HG03378 (cell line): ENCODE data around the gene IGSF9.
"Not testable (repeated sequence)": the region's sequence is repeated elsewhere in the genome, so short reads cannot be mapped to it uniquely, and the experiment has no call there.

Source experiments
- ATAC-seq: cut with Tn5 transposase; IDR thresholded peaks from one replicate; pipeline ENCODE4 v1.9.1; 2021; ENCODE audit warnings: mild to moderate bottlenecking, moderate library complexity; ENCODE audit not compliant: unreplicated experiment

Gene IGSF9

GRCh38 chr1:159922511-159923202 lies 22.8 kb downstream of the IGSF9 start:
- ATAC-seq: peak; percentile 0

- no peak for ATAC-seq
Measured at GRCh38 chr1:159921700-159922504, 23.5 kb downstream of the IGSF9 start.

DNA sequence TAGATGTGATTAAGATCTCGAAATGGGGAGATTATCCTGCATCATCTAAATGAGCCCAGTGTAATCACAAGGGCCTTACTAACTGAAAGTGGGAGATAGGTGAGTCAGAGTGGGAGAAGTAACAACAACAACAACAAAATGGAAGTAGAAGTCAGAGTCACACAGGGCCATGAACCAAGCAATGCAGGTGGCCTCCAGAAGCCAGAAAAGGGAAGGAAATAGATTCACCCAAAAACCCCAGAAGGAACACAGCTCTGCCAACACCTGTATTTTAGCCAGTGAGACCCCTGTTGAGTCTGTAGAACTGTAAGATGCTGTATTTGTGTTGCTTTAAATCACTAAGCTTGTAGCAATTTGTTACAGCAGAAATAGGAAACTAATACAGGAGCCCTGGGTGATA lies 24.2 kb downstream of the IGSF9 start:
- ATAC-seq: peak; percentile 41

GRCh38 chr1:159920651-159921050 lies 24.8 kb downstream of the IGSF9 start:
- no peak for ATAC-seq

DNA sequence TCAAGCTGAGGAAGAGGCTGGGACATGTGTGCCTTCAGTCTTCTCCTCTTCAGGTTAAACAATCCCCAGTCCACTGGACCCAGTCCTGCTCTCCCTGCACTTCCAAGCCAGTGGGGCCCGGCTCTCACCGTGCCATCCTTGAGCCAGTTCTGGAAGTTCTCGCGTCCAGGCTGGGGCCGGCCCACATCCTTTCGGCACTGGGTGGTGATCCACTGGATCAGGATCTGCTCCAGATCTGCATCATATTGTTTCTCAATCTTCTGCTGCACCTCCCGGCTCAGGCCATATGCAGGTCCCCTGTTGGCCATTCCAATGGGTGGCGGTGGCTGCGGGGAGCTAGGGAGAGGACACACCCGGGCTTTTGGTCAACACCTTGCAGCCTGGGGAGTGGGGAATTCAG lies 25.2 kb downstream of the IGSF9 start:
- no peak for ATAC-seq

DNA sequence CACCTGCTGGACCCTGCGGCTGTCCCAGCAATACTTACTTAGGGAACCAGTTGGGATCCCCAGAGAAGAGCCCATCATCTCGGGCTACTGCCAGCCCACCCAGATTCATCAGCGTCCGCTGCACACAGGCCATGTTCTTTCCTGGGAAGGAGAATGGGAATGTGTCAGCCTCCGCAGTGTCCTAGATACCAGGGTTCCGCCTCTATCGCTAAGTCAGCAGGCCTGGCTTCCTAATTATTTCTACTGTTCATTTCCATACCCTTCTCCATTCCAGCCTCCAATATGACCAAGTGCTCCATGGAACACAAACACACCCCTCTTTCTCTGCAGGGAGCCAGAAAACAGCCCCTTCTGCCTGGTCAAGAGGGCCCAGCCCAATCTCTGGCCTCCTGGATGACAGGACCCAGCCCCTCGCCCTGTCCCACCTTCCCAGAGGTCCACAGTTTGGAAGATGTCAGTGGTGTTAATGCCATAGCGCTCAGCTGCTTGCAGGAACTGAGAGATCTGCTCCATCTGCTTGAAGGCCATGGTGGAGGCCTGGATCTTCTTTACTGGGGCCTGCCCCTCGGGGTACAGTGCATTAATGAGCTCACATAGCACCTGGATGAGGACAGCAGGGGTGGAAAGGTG lies 26.1 kb downstream of the IGSF9 start:
- no peak for ATAC-seq

- no peak for ATAC-seq
Measured at GRCh38 chr1:159918352-159919200, 26.8 kb downstream of the IGSF9 start.

- no peak for ATAC-seq
Measured at GRCh38 chr1:159917533-159918351, 27.7 kb downstream of the IGSF9 start.

- no peak for ATAC-seq
Measured at GRCh38 chr1:159916242-159917051, 29.0 kb downstream of the IGSF9 start.

- no peak for ATAC-seq
Measured at GRCh38 chr1:159915571-159916241, 29.7 kb downstream of the IGSF9 start.

DNA sequence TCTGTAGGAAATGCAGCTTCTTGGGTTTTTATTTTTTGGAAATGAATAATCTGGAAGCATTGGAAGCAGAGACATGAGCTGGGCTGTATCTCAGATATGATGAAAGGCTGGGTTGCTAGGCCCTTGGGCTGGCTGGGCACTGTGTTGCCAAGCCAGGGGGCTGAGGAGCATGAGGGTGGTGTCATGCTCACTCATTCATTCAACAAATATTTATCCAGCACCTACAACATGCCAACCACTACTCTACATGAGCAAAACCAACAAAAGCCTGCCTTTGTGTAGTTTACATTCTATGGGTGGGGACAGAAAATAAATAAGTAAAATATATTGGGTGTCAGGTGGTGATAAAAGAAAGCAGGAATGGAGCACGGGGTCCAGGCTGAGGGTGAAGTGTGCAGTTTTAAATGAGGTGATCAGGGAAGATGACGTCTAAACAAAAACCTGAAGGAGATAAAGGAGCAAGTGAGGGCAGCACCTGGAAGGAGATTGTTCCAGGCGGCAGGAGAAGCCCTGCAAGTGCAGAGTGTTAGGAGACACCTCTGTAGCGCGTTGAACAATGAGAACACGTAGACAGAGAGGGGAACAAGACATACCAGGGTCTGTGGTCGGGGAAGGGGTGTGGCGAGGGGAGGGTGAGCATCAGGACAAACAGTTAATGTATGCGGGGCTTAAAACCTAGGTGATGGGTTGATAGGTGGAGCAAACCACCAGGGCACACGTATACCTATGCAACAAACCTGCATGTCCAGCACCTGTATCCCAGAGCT lies 31.0 kb downstream of the IGSF9 start:
- ATAC-seq: no peak

DNA sequence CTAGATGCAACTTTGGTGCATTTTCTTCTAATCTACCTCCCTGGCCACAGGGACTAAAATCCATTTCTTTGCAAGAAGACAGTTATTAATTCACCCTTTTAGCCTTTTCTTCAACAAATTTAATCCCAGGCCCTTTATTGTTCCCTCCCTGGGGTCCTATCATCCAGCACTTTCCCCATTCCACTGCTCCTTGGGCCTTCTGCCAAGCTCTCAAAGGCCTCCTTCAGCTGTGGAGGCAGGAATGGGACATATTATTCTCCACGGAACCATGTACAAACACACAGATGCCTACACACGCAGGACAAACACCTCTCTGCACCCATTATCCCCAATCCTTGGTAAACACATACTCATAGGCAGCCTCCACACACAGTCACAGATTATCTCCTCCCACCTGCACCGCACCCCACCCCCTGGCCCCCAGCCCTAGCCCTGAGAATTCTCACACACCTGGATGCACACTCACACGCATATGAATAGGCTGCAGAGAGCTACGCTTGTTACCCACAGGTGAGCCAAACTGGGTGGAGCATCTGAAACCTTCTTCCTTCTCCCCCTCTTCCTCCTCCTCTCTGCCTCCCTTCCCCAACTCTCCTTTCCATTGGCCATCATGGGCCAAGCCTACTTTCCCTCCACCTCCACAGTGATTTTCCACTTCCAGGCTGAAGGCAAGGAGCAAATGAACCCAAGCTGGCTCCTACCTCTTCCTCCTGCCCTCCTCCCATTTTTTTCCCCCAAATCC lies 31.8 kb downstream of the IGSF9 start:
- no peak for ATAC-seq

GRCh38 chr1:159911326-159912070 lies 33.9 kb downstream of the IGSF9 start:
- ATAC-seq: no peak

- no peak for ATAC-seq
Measured at GRCh38 chr1:159908031-159908940, 37.1 kb downstream of the IGSF9 start.

- ATAC-seq: no peak
Measured at GRCh38 chr1:159906960-159907359, 38.5 kb downstream of the IGSF9 start.

DNA sequence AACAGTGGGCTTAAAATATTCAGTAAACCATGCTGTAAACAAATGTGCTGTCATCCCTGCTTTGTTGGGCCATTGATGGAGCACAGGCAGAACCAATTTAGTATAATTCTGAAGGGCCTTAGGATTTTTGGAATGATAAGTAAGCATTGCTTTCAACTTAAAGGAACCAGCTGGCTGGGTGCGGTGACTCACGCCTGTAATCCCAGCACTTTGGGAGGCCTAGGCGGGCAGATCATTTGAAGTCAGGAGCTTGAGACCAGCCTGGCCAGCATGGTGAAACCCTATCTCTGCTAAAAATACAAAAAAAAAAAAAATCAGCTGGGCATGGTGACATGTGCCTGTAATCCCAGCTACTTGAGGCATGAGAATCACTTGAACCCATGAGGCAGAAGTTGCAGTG lies 41.4 kb downstream of the IGSF9 start:
- ATAC-seq: not testable (repeated sequence)
